Left lobe of liver (tissue), 2 donors: ENCODE measurements around the gene GPD1L. TPM values are rescaled to one million over a fixed set of nuclear protein-coding genes. Genes with fewer than 3 reads are reported as not detected.

Experiments
- ATAC-seq: fragments of 200-7000 bp; cut with Tn5 transposase; one replicate; pipeline ENCODE4 v1.9.1; 2020; ENCODE audit warnings: mild to moderate bottlenecking, moderate library complexity
- DNase-seq: peaks from one replicate; pipeline ENCODE4 v3.0.0-alpha.2; 2020; ENCODE audit warnings: low spot score
- total RNA-seq: library from RNA; stranded (reverse); gene quantifications from one replicate; pipeline ENCODE4 v1.2.1, GENCODE V29; 2021
- donor health status: DM: no; HTN: no; CAD: no; lungs with moderate emphysema.
- donor health status: DM: no; HTN: yes; CAD: no.

GPD1L gene
- total RNA-seq, 1 donor from 2014 or later = 2.4 TPM

GRCh38 chr3:32136703-32137102 is 30.3 kb downstream of the GPD1L start:
- ATAC-seq (no peak), DNase-seq (no peak)

GRCh38 chr3:32137870-32138269 is 31.4 kb downstream of the GPD1L start:
- DNase-seq (no peak), ATAC-seq (no peak)

GRCh38 chr3:32138545-32139104 is 32.2 kb downstream of the GPD1L start:
- ATAC-seq = no peak
- DNase-seq = no peak

DNA sequence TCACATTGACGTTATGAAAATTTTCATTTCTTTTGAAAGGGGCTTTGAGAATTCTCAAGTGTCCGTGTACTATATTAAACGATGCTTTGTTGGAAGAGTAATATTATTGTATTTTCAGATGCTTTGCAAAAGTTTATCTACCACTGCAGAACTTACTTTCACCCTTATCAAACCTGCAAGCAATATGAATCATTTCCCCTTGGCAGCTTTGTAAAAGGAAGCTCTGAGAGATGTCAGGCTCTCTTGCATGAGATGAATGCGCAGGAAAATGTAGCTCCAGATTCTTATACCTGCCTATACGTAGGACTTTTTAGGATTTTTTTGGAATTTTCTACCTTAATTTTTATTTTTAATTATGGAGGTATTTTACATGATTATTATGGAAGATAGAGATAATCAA is 34.5 kb downstream of the GPD1L start:
- ATAC-seq = no peak

GRCh38 chr3:32143849-32144757 is 37.7 kb downstream of the GPD1L start:
- peak; percentile 50 for DNase-seq
- ATAC-seq = peak; percentile 94

More for the DNA sequence above, 34.5 kb downstream of the GPD1L start:
- no peak for DNase-seq

DNA sequence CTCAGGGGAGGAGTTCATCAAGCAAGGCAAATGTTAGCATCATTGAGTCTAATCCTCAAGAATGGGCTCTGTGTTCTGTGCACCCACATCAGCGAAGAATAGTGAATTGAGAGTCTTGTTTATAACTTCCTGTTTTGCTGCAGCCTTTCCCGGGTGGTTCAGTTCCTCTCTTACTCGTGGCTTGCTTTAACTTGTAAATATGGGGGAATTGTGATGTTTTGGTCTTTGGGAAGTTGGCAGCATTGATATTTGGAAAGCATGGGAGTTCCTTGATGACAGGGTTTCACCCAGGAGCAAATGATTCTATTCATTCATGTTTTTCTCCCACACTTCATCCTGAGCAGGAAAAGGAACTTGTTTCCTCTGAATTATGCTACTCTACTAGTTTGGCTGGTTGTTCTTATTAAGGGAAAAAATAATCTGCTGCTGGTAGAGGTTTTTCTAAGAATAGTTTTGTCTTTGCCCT is 40.4 kb downstream of the GPD1L start:
- DNase-seq (no peak), ATAC-seq (no peak)

- DNase-seq (no peak), ATAC-seq (no peak)
Observed at GRCh38 chr3:32147509-32147908, 41.1 kb downstream of the GPD1L start.

DNA sequence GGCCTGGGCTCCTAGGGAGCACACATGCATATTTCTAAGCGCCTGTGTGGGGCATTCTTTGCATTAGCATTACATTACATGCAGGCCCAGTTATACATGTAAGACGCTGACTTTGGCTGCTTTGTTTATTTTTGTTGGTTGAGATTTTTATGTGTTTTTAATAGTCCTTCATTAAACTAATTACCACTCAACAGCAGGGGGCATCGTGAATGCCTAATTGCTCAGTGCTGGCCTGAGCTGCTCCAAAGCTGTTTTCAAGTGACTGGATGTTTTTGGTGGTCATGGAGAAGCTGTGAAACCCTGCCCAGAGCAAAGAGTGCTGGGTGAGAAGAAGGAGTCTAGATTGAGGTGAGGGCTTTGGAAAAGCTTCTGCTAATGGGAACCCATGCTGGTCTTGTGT is 41.5 kb downstream of the GPD1L start:
- ATAC-seq = no peak
- no peak for DNase-seq

DNA sequence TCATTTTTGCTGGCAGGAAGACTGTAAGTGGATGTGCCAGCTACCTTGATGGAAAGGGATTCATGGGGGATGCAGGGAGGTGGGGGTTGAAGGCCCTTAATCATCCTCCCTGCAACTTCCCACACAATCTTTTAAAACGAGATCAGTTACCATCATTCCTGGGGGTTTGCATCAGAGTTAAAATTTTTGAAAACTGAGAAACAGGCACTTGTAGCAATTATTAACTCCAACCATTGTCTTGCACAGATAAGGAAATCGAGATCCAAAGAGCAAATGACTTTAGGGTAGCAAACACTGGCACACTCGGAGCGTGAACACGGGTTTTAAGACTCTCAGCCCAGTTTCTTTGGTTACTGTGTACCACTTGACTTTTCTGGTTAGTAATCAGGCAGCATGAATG is 41.9 kb downstream of the GPD1L start:
- DNase-seq (no peak), ATAC-seq (no peak)

DNA sequence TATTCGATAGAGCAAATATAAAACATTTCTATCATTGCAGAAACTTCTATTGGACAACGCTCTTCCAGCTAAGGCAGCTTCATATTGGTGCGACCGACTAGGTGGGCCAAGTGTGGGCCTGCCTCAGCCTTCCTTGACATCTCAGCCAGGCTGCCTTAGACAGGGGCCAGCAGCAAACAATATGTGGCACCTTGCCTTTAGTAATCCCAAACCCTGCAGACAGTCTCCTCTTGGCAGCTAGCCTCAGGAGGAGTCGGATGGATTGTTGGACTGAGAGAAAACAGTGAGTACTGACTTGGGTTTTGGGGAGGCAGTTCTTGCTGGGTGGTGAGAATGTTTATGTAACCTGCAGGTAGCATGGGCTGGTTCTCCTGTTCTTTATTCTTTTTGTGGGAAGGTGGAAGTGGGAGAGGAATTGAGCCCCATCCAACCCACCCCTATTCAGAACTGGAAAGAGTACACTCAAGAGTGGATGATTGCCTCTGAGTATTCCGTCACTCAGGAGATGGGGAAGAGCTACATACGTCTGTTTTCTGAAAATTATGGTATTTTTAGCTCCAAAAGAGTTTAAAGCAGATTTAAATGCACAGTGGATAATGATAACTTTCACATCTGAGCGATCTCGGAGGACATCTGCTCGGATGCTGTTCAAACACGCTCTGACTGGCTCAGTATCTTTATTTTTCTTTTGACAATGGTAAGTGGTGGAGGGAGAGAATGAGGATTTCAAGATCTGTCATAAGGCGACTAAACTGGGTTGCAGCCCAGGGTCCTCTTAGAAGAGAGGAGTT is 47.2 kb downstream of the GPD1L start:
- DNase-seq (no peak), ATAC-seq (no peak)

- peak; percentile 71 for ATAC-seq
- DNase-seq = no peak
Observed at GRCh38 chr3:32154205-32154579, 47.8 kb downstream of the GPD1L start.

DNA sequence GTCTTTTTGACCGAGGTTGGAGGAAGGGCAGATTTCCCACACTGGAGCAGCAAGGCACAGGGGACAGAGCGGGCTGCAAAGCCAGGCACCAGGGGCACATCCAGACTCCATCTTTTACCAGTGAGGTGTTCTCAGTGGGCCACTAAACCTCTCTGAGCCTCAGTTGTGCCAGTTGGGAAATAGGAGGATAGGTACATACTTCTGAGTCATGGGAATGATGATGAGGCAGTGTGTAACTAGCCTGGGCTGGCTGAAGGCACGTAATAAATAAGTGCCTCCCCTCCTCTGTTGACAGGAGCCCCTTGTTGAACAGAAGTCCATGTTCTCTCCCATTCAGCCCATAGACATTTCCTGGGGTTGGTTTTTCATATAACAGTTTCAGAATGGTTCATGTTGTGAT is 48.7 kb downstream of the GPD1L start:
- no peak for ATAC-seq

DNA sequence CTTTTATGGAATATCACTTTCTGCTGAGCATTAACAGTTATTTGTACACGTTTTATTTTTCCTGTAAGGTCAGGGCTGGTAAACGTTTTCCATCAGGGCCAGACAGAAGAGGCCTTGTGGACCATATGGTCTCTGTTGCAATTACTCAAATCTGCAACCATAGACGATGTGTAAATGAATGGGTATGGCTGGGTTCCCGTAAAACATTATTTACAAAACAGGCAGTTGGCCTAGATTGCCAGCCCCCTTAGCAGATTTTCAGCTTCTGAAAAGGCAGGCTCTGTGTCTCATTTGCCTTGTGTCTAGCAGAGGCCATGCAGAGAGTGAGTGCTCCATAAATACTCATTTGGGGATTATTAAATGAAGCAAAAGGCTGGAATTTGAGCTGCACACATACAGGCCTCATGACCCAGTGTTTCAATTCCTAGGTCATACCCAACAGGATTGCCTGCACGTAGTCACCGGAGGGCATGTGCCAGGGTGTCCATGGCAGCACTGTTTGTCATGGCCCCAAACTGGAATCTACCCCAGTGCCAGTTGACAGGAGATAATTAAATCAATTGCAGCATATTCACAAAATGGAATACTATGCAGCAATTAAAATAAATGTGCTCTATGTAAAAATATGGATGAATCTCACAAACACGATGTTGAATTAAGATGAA is 51.3 kb downstream of the GPD1L start:
- DNase-seq (no peak), ATAC-seq (no peak)

More for the DNA sequence above, 48.7 kb downstream of the GPD1L start:
- DNase-seq = no peak

- ATAC-seq (no peak), DNase-seq (no peak)
Observed at GRCh38 chr3:32160706-32161214, 54.3 kb downstream of the GPD1L start.

DNA sequence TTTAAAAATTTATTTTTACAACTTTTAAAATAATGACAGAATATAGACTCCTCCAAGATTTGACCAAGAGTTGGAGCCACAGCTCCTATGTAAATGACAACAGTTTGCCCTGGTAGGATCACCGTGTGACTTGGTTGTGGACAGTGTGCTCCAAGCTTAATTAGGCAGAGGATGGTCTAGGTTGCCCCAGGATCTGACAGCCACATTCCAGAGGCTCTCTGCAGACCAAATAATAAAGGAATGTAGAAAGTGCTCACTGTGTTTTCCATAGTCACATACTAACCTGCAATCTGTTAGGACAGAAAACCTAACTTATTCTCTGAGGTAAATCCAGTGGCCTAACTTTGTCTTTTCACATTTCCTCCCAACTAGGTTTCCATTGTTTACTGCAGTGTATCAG is 59.0 kb downstream of the GPD1L start:
- ATAC-seq (no peak), DNase-seq (no peak)

GRCh38 chr3:32166654-32167053 is 60.2 kb downstream of the GPD1L start:
- DNase-seq (no peak), ATAC-seq (peak; percentile 60)

DNA sequence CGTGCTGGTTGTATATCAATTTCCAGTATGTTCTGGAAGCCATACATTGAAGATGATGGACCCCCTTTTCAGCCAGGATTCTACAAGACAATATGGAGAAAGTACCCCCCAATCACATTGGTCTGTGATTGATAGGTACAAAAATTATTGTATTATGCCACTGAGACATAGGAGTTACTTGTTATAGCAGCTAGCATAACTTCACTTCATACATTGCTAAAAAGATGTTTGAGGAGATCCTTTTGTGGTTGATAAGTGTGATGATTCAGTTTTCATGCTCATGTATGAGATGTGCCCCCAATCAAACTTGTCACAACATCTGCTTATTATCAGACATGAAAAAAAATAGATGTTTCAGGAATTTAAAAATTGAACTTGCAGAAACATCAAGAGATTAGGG is 66.0 kb downstream of the GPD1L start:
- ATAC-seq = no peak
- no peak for DNase-seq

DNA sequence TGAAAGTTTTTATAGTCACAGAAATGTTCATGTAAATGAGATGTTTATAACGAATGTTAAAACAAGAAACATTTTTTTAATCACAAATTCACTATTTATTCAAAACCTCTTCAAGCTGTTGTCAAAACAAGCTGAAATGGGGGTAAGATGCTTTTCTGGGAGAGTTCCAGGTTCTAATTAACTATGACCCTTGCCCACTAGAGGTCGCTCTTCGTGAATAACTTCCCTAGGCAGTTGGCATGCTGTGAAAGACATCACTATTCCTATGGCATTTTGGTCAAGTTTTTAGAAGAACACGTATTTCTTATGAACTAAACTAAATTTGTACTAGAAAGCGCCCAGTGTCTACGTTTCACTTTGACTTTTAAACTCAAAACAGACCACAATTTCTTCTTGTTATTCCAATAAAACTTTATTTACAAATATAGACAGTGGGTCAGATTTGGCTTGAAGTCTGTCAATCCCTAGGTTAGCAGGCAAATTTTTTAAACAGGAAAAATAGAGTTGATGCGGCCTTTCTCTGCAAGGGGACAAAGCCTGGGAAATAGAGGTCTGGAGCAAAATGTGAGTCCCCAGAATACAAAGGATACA is 69.3 kb downstream of the GPD1L start:
- DNase-seq = no peak

GRCh38 chr3:32176989-32177701 is 70.7 kb downstream of the GPD1L start:
- DNase-seq (peak; percentile 60), ATAC-seq (peak; percentile 91)

More for the DNA sequence above, 69.3 kb downstream of the GPD1L start:
- peak; percentile 48 for ATAC-seq
